Esophagus muscularis mucosa (tissue), 3 donors: ENCODE results near the gene DUSP22.

Experiments used
- POLR2A ChIP-seq: fragments of 450-650 bp; IDR thresholded peaks from one replicate; pipeline ENCODE4 v1.6.1; 2017; ENCODE audit warnings: antibody characterized with exemption, moderate library complexity, mild to moderate bottlenecking, low read depth
- TF ChIP-seq, protein P1 (sequence below), 3 experiments: fragments of 200-600 bp in 2 of 3; fragments of 450-650 bp in 1 of 3; sonication (generic) in 2 of 3; IDR thresholded peaks; one replicate each; pipeline ENCODE4 v1.5.1; 2017 to 2019; ENCODE audit warnings: antibody characterized with exemption in 3 of 3, mild to moderate bottlenecking in 2 of 3, moderate library complexity in 1 of 3

DNA sequence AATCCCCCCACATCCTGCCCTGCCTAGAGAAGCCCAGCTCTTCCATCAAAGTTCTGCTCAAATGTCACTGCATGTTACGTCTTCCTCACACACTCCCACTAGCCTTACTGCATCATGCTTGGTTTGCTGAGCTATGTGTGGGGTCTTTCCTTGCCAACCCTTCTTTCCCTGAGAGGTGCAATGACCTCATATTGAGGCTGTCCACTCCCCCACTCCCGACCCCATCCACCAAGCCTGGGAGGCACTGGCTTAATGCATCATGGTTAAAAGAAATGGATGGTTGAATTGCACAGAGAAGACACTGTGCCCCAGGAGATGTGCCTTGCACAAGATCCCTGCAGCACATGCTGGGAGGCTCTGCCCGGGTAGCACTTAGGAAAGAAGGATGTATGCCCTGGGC is 91.6 kb downstream of the DUSP22 start:
- no peak for TF ChIP-seq POLR2A
- TF ChIP-seq, protein P1, sequence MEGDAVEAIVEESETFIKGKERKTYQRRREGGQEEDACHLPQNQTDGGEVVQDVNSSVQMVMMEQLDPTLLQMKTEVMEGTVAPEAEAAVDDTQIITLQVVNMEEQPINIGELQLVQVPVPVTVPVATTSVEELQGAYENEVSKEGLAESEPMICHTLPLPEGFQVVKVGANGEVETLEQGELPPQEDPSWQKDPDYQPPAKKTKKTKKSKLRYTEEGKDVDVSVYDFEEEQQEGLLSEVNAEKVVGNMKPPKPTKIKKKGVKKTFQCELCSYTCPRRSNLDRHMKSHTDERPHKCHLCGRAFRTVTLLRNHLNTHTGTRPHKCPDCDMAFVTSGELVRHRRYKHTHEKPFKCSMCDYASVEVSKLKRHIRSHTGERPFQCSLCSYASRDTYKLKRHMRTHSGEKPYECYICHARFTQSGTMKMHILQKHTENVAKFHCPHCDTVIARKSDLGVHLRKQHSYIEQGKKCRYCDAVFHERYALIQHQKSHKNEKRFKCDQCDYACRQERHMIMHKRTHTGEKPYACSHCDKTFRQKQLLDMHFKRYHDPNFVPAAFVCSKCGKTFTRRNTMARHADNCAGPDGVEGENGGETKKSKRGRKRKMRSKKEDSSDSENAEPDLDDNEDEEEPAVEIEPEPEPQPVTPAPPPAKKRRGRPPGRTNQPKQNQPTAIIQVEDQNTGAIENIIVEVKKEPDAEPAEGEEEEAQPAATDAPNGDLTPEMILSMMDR (IDR thresholded peaks at IDR 0.05) = no peak
